HCT116 (cell line): ENCODE measurements around the gene BICDL2. TPM values are rescaled to one million over a fixed set of nuclear protein-coding genes. Genes with fewer than 3 reads are reported as not detected.

Source experiments
- ATAC-seq: fragments of 200-7000 bp; cut with Tn5 transposase; 2 replicates; pipeline ENCODE4 v1.9.1; 2020; ENCODE audit warnings: mild to moderate bottlenecking, moderate library complexity
- BruUV-seq: library from RNA; stranded (reverse); fragments of 400-500 nt; replicated peaks from 2 replicates; lab custom pipeline; 2021; lab: Mats Ljungman, UMichigan
- CTCF ChIA-PET: fragments of 300-600 bp; sonication (Branson Sonifier 250); formaldehyde crosslinking; loops from one replicate; lab custom pipeline; 2021; ENCODE audit warnings: antibody characterized with exemption; lab: Charles Lee
- POLR2A ChIA-PET: fragments of 300-600, 350-600 bp; sonication (Branson Sonifier 250); formaldehyde crosslinking; loops from one replicate; lab custom pipeline; 2021; ENCODE audit warnings: antibody characterized with exemption; lab: Charles Lee
- RAD21 ChIA-PET, 2 experiments: fragments of 300-600 bp; sonication (Branson Sonifier 250); formaldehyde crosslinking; loops; one replicate each; lab custom pipeline; 2023; ENCODE audit warnings: low total read pairs in 2 of 2; ENCODE audit not compliant: uncharacterized antibody in 2 of 2, unreplicated experiment in 2 of 2, low non-redundant PET in 1 of 2; lab: Charles Lee
- DNase-seq: peaks from one replicate; pipeline ENCODE4 v3.0.0-alpha.2; 2010; ENCODE audit warnings: low read depth, low spot score
- H2AFZ ChIP-seq: fragments of 200-600 bp; shearing (Covaris generic), sonication (generic); 2 replicates; pipeline ENCODE4 v1.6.1; 2017; ENCODE audit warnings: low read depth, mixed run types, mixed read lengths, antibody characterized with exemption, low read length; ENCODE audit not compliant: poor library complexity, severe bottlenecking
- H3K27ac ChIP-seq: 2 replicates; pipeline ENCODE4 v1.5.1; 2012; ENCODE audit warnings: low read depth, low read length
- H3K27me3 ChIP-seq: fragments of 200-600 bp; sonication (generic); 2 replicates; pipeline ENCODE4 v1.6.1; 2016; ENCODE audit warnings: mixed run types, low read length, mixed read lengths; ENCODE audit not compliant: insufficient read depth
- H3K36me3 ChIP-seq, 2 experiments: fragments of 200-500 bp in 1 of 2; fragments of 200-600 bp in 1 of 2; sonication (Bioruptor generic) in 1 of 2; sonication (generic) in 1 of 2; 2 replicates each; pipeline versions ENCODE4 v1.5.1 to v1.6.1; 2014 to 2016; ENCODE audit warnings: low read length in 2 of 2, inconsistent platforms in 1 of 2, mixed read lengths in 1 of 2, mixed run types in 1 of 2; ENCODE audit not compliant: insufficient read depth in 2 of 2, control insufficient read depth in 1 of 2
- H3K4me1 ChIP-seq, 2 experiments: fragments of 200-600 bp in 1 of 2; sonication (generic) in 1 of 2; 2 replicates each; pipeline versions ENCODE4 v1.5.1 to v1.6.1; 2012 to 2017; ENCODE audit warnings: low read length in 2 of 2, inconsistent platforms in 1 of 2, mild to moderate bottlenecking in 1 of 2, mixed read lengths in 1 of 2, mixed run types in 1 of 2, moderate library complexity in 1 of 2; ENCODE audit not compliant: insufficient read depth in 2 of 2, control insufficient read depth in 1 of 2
- H3K4me2 ChIP-seq: fragments of 200-600 bp; sonication (generic); 2 replicates; pipeline ENCODE4 v1.6.1; 2017; ENCODE audit warnings: mixed run types, low read length, mixed read lengths
- H3K4me3 ChIP-seq, 2 experiments: fragments of 200-600 bp in 1 of 2; sonication (generic) in 1 of 2; replicated peaks in 1 of 2; 2 replicates each; pipeline ENCODE4 v1.5.1; 2011 to 2016; ENCODE audit warnings: low read length in 2 of 2, control low read depth in 1 of 2, low read depth in 1 of 2, mild to moderate bottlenecking in 1 of 2, mixed read lengths in 1 of 2, mixed run types in 1 of 2
- H3K79me2 ChIP-seq: fragments of 200-600 bp; sonication (generic); 2 replicates; pipeline ENCODE4 v1.6.1; 2017; ENCODE audit warnings: mild to moderate bottlenecking, mixed run types, low read length, moderate library complexity, mixed read lengths; ENCODE audit not compliant: insufficient read depth
- H3K9ac ChIP-seq: fragments of 200-600 bp; sonication (generic); 2 replicates; pipeline ENCODE4 v1.6.1; 2016; ENCODE audit warnings: low read length, mixed read lengths
- H3K9me2 ChIP-seq: fragments of 200-600 bp; sonication (generic), shearing (Covaris generic); 2 replicates; pipeline ENCODE4 v1.6.1; 2017; ENCODE audit warnings: mixed run types, mild to moderate bottlenecking, moderate library complexity; ENCODE audit not compliant: insufficient read depth
- H3K9me3 ChIP-seq, 2 experiments: fragments of 200-500 bp in 1 of 2; fragments of 200-600 bp in 1 of 2; sonication (Bioruptor generic) in 1 of 2; sonication (generic) in 1 of 2; 2 replicates each; pipeline ENCODE4 v1.6.1; 2014 to 2017; ENCODE audit warnings: low read length in 2 of 2, mixed read lengths in 2 of 2, inconsistent platforms in 1 of 2, low read depth in 1 of 2, mild to moderate bottlenecking in 1 of 2, mixed run types in 1 of 2, moderate library complexity in 1 of 2; ENCODE audit not compliant: control insufficient read depth in 1 of 2, insufficient read depth in 1 of 2
- H4K20me1 ChIP-seq: fragments of 200-600 bp; sonication (generic), shearing (Covaris generic); 2 replicates; pipeline ENCODE4 v1.6.1; 2017; ENCODE audit warnings: mixed run types, mild to moderate bottlenecking, moderate library complexity; ENCODE audit not compliant: insufficient read depth
- ATF3 ChIP-seq: IDR thresholded peaks from 2 replicates; pipeline ENCODE4 v1.6.1; 2012
- CBX3 ChIP-seq: IDR thresholded peaks from 2 replicates; pipeline ENCODE4 v1.6.1; 2012; ENCODE audit warnings: low read depth
- CEBPB ChIP-seq: IDR thresholded peaks from 2 replicates; pipeline ENCODE4 v1.6.1; 2012; ENCODE audit warnings: low read depth
- EGR1 ChIP-seq: IDR thresholded peaks from 2 replicates; pipeline ENCODE4 v1.6.1; 2012; ENCODE audit warnings: low read depth
- EZH2 ChIP-seq: fragments of 200-600 bp; sonication (generic); IDR thresholded peaks from 2 replicates; pipeline ENCODE4 v1.6.1; 2017; ENCODE audit warnings: antibody characterized with exemption, mixed run types
- EZH2phosphoT487 ChIP-seq: fragments of 200-600 bp; IDR thresholded peaks from 2 replicates; pipeline ENCODE4 v1.6.1; 2018; ENCODE audit warnings: antibody characterized with exemption, borderline replicate concordance
- FOSL1 ChIP-seq: IDR thresholded peaks from 2 replicates; pipeline ENCODE4 v1.6.1; 2012; ENCODE audit warnings: low read depth
- JUND ChIP-seq: IDR thresholded peaks from 2 replicates; pipeline ENCODE4 v1.6.1; 2012
- REST ChIP-seq: IDR thresholded peaks from 2 replicates; pipeline ENCODE4 v1.6.1; 2012; ENCODE audit warnings: low read depth
- SP1 ChIP-seq: IDR thresholded peaks from 2 replicates; pipeline ENCODE4 v1.6.1; 2012; ENCODE audit warnings: low read depth
- SRF ChIP-seq: IDR thresholded peaks from 2 replicates; pipeline ENCODE4 v1.6.1; 2012; ENCODE audit warnings: low read depth
- TCF7L2 ChIP-seq: IDR thresholded peaks from 2 replicates; pipeline ENCODE4 v1.7.0; 2011; ENCODE audit warnings: borderline replicate concordance, inconsistent platforms; ENCODE audit not compliant: insufficient read depth, insufficient read length; ENCODE audit errors: extremely low read depth
- YY1 ChIP-seq: IDR thresholded peaks from 2 replicates; pipeline ENCODE4 v1.6.1; 2011; ENCODE audit warnings: low read length, low read depth, moderate library complexity, mild to moderate bottlenecking; ENCODE audit not compliant: insufficient replicate concordance; ENCODE audit errors: extremely low read depth
- intact Hi-C: fragments of 100-400 bp; cut with micrococcal nuclease; formaldehyde crosslinking; loops from 2 replicates; pipeline ENCODE4 v1.10.0; 2022
- total RNA-seq: library from RNA; stranded (reverse); gene quantifications from one replicate; pipeline ENCODE4 v1.2.1, GENCODE V29; 2021; ENCODE audit not compliant: unreplicated experiment

Gene BICDL2
- total RNA-seq, 1 experiment from 2014 or later = 21.3 TPM

- H3K4me1 ChIP-seq = peaks cover 24 to 44% of the 10 kb centered on the region in 2 experiments
- ATAC-seq (no peak; the same call in 1 of the 2 replicates), DNase-seq (no peak)
- H3K36me3 ChIP-seq = peaks cover 0 to 17% of the 10 kb centered on the region in 2 experiments; a peak in 2 of 4 replicates
- ChIA-PET POLR2A (interaction anchor here (0.7 to 2.8 kb wide), 7 partner anchors 9 to 76 kb away, joined by 3 to 11 read pairs (median 5); partner anchors contain the start of genes HCFC1R1, THOC6 and TNFRSF12A), RAD21 (no interaction called here), CTCF (interaction anchor here (1.0 to 1.4 kb wide), 3 partner anchors 17 to 50 kb away, joined by 3 to 4 read pairs (median 3); partner anchors contain the start of gene KREMEN2)
- H4K20me1 ChIP-seq = no peaks in the 10 kb centered on the region
- intact Hi-C loops = loop anchor here (5.0 kb wide), 1 partner anchor 41 kb away; the partner anchor contains the start of genes HCFC1R1, THOC6 and TNFRSF12A
- H3K9me2 ChIP-seq = no peaks in the 10 kb centered on the region
- H3K9me3 ChIP-seq = no peaks in the 10 kb centered on the region
- BruUV-seq = no TSS peak
- peak overlapping the region; percentile 89 to 99 for H3K4me3 ChIP-seq
- no peaks in the 10 kb centered on the region for H3K27me3 ChIP-seq
- H3K4me2 ChIP-seq = peak overlapping the region; percentile 86
- TF ChIP-seq YY1 = no peak
- TF ChIP-seq TCF7L2 = no peak
- TF ChIP-seq CEBPB = no peak
- no peak for TF ChIP-seq EGR1
- no peak for TF ChIP-seq EZH2
- no peak for TF ChIP-seq EZH2phosphoT487
- TF ChIP-seq CBX3 = no peak
- no peak for TF ChIP-seq FOSL1
- no peak for TF ChIP-seq SP1
- no peak for TF ChIP-seq ATF3
- no peak for TF ChIP-seq JUND
- no peak for TF ChIP-seq SRF
- TF ChIP-seq REST = no peak
- H2AFZ ChIP-seq = no peak overlapping the region
- H3K27ac ChIP-seq = peak overlapping the region; percentile 93
- peaks cover 37% of the 10 kb centered on the region for H3K79me2 ChIP-seq
- H3K9ac ChIP-seq = peak overlapping the region; percentile 99
Observed at GRCh38 chr16:2981177-2981898, 55.4 kb downstream of the BICDL2 start.
